Stimulated activated CD8-positive, alpha-beta memory T cell treated with anti-CD3 and anti-CD28 coated beads, Interleukin-12 subunit alpha, Interleukin-12 subunit beta, amount 100 ng/mL, for 24 hours (primary cell): ENCODE measurements around the gene SCTR.

Experiments used
- DNase-seq: peaks from one replicate; pipeline ENCODE4 v3.0.0-alpha.2; 2020; ENCODE audit errors: extremely low read depth

SCTR gene

DNA sequence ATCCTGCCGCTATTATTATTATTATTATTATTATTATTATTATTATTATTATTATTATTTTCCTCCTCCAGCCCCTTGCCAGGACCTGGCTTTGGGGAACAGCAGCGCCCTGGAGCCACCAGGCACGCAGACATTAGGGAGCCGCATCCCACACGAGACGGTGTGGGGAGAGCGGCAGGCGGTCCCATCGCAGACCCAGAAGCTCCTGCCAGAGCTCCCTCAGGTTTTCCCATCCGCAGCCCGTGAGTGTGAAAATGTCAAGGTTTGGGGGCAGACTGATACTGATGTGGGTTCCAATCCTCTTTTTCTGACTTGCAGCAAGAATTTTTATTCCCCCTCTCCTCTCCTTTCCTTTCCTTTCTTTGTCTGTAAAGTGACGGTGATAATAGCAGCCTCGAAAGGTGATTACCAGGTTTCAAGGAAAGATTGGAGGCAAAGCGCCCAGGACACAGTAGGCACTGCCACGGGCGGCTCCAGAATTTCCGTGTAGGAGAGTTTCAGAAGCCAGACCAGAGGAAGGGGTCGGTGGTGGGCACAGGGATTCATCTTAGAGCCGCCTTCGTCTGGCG lies 816 bp downstream of the SCTR start:
- no peak for DNase-seq

DNA sequence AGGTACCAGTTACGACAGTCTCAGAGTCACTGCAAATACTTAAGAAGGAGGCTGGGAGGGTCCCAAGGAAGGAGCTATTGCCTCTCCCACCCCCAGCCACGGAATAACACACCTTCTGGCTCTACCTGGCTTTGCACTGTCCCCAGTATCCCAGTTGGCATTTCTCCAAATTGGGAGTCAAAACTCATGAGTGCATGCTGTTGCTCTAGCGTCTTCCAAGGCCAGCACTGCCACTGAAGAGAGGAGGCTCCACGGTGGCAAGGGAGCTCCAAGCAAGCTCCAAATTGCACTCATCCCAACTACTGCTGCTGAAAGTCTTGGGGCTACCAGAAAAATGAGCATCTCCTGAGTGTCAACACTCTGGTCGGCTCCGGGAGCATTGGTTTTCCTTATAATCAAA lies 1.6 kb downstream of the SCTR start:
- DNase-seq, result no peak

DNA sequence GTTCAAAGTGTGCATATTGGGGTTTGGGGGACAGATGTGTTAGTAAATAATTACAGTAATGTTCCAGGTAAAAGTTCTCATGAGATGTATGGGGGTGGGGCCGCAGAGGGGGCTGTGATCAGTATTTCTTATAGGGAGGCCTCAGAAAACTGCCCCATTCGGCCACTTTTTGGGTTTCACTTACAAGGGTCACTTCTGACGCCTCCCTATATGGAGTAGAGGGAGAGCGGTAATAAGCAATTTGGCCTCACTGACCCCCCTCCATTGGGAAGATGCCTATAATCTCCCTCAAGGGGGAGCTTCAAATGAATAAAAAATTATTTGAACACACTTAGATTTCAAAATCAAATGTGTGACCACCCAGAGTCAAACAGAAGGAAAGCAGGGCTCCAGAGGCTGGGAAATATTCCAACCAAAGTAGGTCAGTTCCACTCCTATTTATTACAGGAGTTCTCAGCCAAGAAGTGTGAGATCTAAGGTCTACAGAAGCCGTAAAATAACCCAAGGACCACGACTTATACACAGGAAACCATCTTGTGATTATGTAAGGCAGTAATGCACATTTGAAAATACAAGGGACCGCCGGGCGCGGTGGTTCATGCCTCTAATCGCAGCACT lies 2.7 kb downstream of the SCTR start:
- DNase-seq, result no peak

DNA sequence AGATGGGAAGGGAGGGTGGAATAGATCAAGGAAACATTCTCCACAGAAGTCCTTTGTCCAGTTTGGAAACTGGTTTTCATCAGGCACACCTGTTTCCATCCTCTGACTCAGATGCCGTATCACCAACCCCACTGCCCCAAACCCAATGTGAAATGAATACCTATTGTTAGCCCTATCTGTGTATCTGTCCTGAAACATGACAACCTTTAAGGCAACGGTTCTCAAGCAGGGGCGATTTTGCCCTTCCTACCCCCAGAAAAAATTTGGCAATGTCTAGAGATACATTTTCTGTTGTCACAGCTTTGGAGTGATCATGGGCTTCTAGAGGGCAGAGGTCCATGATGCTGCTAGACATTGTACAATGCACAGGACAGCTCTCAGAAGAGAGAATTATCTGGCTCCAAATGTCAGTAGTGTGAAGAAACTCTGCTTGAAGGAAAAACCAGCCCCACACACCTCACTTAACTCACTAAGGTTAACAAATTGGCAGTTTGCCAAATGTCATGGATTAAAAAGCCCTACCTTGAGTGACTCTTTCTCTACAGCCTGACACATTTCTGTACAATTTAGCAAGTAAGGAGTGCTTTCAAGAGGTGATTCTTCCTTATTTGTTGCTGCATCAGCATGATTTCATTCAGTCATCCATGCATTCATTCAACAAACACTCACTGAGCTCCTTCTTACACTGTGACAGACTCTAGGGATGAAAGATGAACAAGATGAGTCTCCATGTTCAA lies 3.4 kb downstream of the SCTR start:
- DNase-seq, result no peak

DNA sequence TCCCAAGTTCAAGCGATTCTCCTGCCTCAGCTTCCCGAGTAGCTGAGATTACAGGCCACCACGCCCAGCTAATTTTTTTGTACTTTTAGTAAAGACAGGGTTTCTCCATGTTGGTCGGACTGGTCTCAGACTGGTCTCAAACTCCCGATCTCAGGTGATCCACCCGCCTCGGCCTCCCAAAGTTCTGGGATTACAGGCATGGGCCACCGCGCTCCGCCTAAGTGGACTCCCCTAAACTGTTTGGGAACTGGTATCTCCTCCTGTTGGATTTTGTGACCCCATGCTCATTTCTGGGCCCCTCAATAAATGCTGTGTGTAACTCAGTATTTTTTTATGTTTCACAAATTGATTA lies 5.2 kb downstream of the SCTR start:
- DNase-seq, result no peak

DNA sequence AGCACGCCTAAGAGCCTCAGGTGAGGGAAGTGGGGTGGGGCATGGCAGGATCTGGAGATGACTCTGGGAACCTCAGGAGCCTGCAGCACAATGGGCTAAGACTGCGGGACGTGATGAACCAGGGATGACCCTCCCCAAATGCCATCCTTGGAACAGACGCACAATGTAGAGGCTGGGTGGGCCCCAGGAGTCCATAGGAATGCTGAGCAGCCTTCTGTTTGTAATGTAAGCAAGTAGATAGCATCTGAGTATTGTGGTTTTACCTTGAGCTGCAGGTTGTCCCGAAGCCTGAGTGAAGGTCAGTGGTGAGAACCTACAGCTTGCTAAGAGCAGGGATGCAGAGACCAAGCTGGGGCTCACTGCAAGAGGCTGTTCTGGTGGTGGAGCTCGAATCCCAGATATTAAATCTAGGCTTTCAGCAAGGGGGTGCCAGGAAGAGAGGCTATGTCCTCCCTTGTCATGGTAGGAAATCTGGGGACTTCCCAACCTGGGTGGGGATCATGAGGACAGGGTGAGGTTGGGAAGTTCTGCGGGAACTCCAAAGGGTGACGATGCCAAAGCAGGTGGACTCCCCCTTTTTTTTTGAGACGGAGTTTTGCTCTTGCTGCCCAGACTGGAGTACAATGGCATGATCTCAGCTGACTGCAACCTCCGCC lies 5.8 kb downstream of the SCTR start:
- no peak for DNase-seq

DNA sequence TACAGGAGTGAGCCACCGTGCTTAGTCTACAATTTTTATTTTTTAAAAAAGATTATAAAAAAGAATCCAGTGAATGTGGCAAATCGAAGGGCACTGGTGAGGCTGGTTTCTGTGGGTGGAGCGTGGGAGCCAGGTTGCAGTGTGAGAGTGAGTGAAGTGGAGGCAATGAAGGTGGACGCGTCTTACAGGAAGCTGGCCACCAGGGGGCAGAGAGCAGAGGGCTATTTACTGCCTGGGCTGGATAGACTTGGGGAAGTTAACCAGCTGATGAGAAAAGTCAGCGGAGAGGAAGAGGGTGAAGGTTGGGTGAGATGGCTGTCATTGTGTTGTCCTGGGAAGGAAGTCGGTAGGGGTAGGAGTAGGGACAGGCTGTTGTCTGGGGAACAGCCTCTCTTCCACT lies 6.8 kb downstream of the SCTR start:
- peak; percentile 11 for DNase-seq

DNA sequence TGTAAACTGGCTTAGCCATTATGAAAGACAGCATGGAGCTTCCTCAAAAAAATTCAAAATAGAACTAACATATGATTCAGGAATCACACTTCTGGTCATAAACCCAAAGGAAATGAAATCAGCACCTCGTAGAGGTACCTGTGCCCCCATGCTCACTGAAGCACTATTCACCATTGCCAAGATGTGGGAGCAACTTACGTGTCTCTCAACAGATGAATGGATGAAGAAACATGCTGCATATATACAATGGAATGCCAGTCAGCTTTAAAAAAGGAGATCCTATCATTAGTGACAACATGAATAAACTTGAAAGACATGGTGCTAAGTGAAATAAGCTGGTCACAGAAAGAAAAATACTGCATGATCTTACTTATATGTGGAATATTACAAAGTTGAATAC lies 8.2 kb downstream of the SCTR start:
- no peak for DNase-seq

DNA sequence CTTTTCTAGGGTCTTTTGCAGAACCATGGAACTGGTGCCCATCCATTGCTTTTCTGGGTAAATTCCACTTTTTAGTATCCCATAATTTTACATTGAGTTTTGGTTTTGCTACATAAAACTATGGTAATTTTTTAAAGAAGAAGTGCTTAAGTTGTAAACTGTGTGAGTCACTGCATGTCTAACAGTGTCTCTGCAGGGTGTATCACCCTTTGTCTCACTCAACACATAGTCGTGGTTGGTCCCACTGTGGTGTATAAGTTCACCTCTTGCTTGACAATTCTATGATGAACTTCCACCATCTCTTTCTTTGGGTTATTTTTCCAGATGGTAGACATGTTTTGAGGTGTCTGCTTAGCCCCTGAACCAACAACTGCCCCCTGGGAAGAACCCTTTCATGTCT lies 10.5 kb downstream of the SCTR start:
- no peak for DNase-seq

DNA sequence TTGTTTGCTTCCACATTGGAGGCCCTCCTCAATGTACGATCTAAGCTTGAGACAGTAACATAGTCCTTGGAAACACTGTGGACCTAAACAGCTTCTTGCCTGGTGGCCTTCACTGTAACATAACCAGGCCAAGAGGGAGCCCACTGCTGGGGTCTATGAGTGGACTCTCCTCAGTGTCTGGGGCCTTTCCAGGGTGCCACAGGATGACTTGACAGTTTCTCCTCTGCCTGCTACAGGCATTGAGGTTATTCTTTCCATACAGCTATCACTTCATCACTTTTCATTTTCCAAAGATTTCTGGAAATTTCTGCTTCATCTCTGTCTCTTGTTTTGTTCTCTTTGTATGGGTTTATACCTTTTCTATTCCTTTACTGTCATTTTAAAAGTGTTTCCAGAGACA lies 11.3 kb downstream of the SCTR start:
- DNase-seq, result no peak

DNA sequence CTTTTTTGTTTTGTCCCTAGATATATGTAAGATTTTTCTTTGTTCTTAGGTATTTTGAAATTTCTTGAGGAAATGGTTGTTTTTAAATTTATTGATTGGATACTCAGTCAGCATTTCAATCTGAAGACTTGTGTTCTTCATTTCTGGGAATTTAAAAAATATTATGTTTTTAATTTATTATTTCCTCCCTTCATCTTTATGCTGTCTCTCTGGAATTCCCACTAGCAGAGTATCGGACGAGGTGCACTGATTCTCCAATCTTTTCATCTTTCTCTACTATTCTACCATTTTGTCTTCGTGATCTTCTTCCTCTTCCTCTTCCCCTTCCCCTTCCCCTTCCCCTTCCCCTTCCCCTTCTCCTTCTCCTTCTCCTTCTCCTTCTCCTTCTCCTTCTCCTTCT lies 12.3 kb downstream of the SCTR start:
- no peak for DNase-seq

DNA sequence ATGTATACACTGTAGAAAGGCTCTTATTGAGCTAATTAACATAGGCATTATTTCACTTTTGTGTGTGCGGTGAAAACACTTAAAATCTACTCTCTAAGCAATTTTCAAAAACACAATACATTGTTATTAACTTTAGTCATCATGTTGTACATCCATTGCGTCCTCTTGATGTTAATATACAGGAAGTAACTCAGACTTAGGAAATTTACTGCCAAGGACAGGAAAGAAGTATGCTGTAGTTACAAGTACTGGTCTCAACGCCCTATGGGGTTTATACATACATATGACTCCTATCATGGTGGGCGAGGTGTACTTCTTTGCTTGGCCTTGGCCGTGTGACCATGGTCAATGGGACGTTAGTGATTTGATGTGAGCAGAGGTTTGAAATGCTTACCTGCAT lies 15.5 kb downstream of the SCTR start:
- DNase-seq, result no peak

DNA sequence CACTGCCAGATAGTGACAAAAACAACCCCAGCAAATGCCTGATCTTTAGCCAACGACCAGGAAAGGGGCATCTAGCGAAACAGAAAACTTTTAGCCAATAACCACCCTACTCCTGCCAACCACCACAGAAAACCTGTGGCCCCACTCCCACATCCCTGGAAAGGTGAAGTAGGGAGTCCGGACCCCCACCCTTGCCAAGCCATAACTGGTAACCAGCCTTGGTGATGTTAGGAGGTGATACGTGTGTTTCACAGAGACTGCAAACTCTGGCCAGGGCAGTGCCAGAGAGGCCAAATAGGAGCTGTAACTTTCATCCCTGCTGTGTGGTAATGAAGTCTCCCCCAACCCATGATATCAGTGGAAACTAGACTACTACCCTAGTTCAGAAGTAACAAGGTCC lies 27.6 kb downstream of the SCTR start:
- no peak for DNase-seq

DNA sequence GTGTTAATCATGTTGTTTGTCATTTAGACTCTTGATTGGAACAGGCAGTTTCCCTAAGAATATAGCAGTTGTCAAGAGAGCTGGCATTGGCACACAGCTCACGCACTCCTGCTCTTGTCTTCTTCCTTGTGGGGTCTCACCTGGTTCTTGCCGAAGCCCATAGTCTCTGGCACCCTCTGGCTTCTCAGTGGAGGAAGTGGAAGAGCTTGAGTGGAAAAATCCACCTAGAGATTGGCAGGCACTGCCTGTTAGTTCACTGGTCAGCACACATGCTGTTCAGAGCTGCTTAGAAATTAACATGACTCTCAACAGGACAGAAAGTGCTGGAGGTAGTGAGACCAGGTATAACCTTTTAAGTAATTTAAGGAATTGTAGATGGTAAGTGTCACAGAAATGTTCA lies 28.3 kb downstream of the SCTR start:
- DNase-seq, result no peak

DNA sequence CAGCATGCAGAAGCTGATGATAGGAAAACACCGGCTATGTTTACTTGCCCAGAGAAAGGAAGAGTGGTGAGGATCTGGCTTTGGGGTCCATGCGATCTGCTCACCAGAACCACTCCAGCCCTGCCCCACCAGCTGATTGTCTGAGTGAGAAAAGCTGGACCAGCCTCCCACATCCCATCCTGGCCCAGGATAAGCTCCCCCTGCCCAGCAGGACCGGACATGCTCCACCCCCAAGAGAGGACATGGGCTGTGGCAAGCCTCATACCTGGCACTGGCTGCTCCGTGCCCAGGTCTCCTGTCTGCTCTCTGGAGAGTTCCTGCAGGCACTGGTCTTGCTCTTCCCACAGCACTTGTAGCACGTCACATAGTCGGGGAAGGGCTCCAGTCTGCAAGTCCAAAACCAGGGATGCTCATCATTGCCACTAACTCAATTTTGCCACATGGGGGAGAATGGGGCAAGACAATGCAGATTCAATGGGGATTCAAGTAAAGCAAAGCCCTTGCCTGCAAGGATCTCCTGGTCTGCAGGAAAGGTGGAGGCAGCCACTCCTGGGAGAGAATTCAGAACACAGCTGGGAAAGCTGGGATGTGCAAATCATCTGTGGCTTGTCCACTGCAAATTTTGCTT lies 30.0 kb downstream of the SCTR start:
- no peak for DNase-seq

DNA sequence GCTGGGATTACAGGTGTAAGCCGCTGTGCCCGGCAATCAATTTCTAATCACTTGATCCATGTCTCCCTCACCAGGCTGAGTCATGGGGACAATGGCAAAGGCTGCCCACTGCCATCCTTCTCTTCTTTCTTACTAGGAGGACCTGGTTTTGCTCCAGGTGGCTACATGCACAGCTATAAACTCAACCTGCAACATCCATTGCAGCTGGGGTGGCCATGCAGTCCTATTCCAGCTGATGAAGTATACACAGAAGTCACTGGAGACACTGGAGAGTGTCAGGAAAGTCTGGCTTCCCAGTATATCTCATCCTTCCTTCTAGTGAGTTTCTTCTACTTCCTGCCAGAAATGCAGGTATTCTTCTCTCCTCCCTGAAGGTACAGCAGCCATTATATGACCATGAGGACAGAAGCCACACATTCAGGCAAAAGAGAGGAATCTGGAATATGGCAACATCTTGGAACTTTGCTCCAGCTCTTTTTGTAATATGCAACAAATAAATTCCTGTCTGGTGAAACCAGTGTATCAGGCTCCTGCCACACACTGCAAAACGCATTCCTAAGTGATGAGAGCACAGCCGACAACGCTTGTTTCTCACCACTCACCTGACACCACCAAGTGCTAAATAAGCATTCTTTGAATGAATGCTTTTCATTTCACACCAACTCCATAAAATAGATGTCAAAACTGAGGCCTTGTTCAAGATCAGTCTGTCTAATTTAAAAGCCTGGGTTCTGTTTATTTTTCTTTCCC lies 32.3 kb downstream of the SCTR start:
- no peak for DNase-seq

DNA sequence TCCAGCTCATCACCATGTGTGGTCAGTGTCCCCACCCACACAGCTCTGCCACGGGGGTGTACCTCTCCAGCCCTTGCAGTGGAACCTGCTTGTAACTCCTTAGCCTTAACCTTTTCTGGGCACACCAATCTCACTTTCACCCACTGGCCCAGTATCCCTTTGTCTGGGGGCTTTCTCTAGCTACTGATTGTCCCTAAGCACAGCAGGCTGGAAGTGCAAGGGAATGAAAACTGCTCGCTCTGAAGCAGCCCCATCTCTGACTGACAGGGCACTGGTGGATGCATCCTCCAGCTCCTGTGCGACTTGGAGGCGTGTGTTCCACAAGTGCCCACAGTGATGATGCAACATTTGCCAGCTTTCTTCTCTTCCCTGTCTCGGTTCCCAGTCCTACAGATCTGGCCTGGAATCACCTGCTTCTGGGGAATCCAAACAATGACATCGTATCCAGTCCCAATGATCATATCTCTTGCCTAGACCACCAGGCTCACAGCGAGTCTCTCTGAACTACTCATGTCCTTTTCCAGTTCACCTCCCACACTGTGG lies 33.6 kb downstream of the SCTR start:
- no peak for DNase-seq

DNA sequence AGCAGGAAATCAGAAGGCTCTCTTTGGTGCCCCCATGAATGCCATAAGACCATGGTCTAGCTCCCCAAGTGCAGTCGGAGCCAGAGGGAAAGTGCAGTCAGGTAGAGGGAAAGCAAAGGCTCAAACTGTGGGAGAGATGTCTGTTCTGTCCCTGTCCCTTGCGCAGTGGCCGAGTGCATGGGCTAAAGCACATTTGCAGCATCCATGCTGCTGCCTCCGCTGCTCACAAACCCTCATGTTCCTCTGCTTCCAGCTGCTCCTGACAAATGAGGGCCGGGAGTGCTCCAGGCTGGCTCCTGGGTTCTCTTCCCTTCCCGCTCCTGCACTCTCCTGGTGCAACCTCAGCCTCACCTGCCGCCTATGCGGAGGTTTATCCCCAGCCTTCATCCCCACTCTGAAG lies 34.2 kb downstream of the SCTR start:
- no peak for DNase-seq

DNA sequence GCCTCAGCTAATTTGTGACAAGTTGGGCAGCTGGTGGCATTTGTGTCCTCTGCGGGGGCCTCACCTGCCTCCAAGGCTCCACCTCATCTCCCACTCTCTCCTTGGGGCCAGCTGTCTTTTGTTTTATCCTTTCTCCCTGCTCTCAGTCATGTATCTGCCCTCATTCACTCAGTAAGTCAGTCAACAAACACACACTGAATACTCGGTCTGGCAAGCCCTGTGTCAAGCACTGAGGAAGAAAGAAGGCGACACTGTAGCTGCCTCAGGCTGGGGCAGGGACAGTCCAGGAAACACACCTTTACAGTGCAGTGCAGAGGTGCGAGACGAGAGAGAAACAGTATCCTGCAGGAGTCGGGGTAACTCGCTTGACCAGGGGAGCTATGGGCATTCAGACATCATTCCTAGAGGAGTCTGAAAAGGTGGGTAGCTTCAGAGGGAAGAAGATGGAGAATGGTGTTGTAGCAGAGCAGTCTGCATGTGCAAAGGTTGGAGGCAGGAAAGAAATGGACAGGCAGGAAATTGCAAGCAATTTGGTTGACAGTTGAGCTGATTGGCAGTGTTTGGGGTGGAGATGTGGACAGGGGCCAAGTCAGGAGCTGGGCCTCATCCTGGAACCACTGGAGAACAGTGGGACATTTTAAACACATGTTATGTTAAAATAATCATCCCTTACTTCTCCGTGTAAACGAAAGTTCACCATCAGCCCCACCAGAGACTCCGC lies 34.9 kb downstream of the SCTR start:
- DNase-seq, result no peak

DNA sequence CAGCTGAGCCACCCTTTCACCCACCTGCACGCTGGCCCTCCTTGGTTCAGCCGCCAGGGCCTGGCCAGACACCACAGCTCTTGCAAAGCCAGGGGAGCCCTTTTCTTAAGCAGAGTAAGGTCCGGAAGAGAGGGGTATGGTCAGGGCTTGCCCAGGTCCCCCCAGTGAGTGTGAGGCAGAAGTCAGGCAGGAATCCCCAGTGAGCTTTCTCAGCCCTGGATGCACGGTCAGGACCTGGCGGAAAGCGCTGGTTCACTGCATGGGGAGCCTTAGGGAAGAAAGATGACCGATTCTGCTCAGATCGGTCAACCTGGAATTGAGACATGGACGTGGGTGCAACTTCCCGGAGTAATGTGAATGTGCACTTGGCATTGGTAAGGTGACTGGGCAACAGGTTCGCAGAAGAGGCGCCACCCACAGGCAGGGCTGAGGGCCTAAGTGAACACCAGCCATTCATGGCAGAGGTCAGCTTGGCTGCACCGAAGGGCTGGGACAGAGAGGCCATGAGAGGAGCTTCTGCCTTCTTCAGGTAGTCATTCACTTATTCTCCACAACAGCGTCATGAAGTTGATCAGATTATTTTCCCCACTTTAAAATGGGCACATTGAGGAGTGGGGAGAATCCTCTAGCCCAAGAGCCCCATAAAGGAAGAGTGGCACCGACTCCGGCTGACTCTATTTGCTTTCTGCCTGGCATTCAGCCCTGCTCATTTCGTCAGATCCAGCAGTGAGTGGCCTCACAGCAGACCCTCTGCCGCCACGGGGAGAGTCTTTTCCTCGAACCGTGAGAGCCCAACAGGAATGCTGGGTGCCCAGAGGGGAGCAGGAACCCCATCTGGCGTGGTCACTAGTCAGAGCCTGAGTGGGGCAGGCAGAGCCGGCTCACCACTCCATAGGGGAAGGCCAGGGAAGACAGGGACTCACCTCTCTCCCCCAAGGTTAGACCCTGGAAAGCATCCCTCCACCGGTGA lies 35.8 kb downstream of the SCTR start:
- DNase-seq, result no peak
